H9 (cell line): Measurements from ENCODE around the gene SNRNP48. TPM values are rescaled to one million over a fixed set of nuclear protein-coding genes. Genes with fewer than 3 reads are reported as not detected.

Source experiments
- DNase-seq: peaks from one replicate; pipeline ENCODE4 v3.0.0-alpha.2; 2017
- H2AFZ ChIP-seq: one replicate; pipeline ENCODE4 v1.6.1; 2013; ENCODE audit warnings: mild to moderate bottlenecking, low read length, control low read depth, moderate library complexity
- H2AK5ac ChIP-seq: 2 replicates; pipeline ENCODE4 v1.6.1; 2013; ENCODE audit warnings: low read length, control low read depth, mixed read lengths; ENCODE audit not compliant: insufficient read length
- H2BK120ac ChIP-seq: one replicate; pipeline ENCODE4 v1.6.1; 2013; ENCODE audit warnings: low read depth, mild to moderate bottlenecking, low read length, control low read depth, inconsistent platforms; ENCODE audit not compliant: poor library complexity, severe bottlenecking
- H2BK12ac ChIP-seq: 2 replicates; pipeline ENCODE4 v1.6.1; 2013; ENCODE audit warnings: low read length, control low read depth, mixed read lengths, low read depth; ENCODE audit not compliant: insufficient read length
- H2BK15ac ChIP-seq: 2 replicates; pipeline ENCODE4 v1.6.1; 2013; ENCODE audit warnings: low read depth, low read length, control low read depth
- H2BK20ac ChIP-seq: one replicate; pipeline ENCODE4 v1.6.1; 2013; ENCODE audit warnings: low read depth, mild to moderate bottlenecking, low read length, control low read depth, inconsistent platforms; ENCODE audit not compliant: poor library complexity, severe bottlenecking
- H2BK5ac ChIP-seq: 2 replicates; pipeline ENCODE4 v1.6.1; 2013; ENCODE audit warnings: low read length, control low read depth, mixed read lengths; ENCODE audit not compliant: insufficient read length
- H3K14ac ChIP-seq: 2 replicates; pipeline ENCODE4 v1.6.1; 2013; ENCODE audit warnings: low read length, control low read depth; ENCODE audit not compliant: insufficient read depth
- H3K18ac ChIP-seq: 2 replicates; pipeline ENCODE4 v1.6.1; 2013; ENCODE audit warnings: low read depth, mild to moderate bottlenecking, mixed read lengths, low read length, control low read depth; ENCODE audit not compliant: insufficient read length
- H3K23ac ChIP-seq: 2 replicates; pipeline ENCODE4 v1.6.1; 2013; ENCODE audit warnings: low read length, control low read depth, mixed read lengths, low read depth; ENCODE audit not compliant: insufficient read length
- H3K23me2 ChIP-seq: 2 replicates; pipeline ENCODE4 v1.6.1; 2013; ENCODE audit warnings: low read depth, mild to moderate bottlenecking, mixed read lengths, low read length, control low read depth; ENCODE audit not compliant: insufficient read length, poor library complexity, severe bottlenecking
- H3K27ac ChIP-seq: 2 replicates; pipeline ENCODE4 v1.5.1; 2013; ENCODE audit warnings: low read length, control low read depth, mixed read lengths, low read depth; ENCODE audit not compliant: insufficient read length
- H3K27me3 ChIP-seq: 2 replicates; pipeline ENCODE4 v1.6.1; 2013; ENCODE audit warnings: low read length, control low read depth, inconsistent platforms; ENCODE audit not compliant: insufficient read depth
- H3K4ac ChIP-seq: 2 replicates; pipeline ENCODE4 v1.6.1; 2013; ENCODE audit warnings: low read depth, mild to moderate bottlenecking, control low read depth, inconsistent platforms, low read length, moderate library complexity
- H3K4me1 ChIP-seq: 2 replicates; pipeline ENCODE4 v1.6.1; 2013; ENCODE audit warnings: low read length, control low read depth, inconsistent platforms; ENCODE audit not compliant: insufficient read depth
- H3K4me2 ChIP-seq: 2 replicates; pipeline ENCODE4 v1.6.1; 2013; ENCODE audit warnings: low read length, control low read depth, mixed read lengths; ENCODE audit not compliant: insufficient read length, insufficient read depth
- H3K56ac ChIP-seq: 2 replicates; pipeline ENCODE4 v1.6.1; 2013; ENCODE audit warnings: low read depth, mild to moderate bottlenecking, mixed read lengths, low read length, control low read depth; ENCODE audit not compliant: insufficient read length
- H3K79me1 ChIP-seq: 2 replicates; pipeline ENCODE4 v1.6.1; 2013; ENCODE audit warnings: low read depth, mild to moderate bottlenecking, moderate library complexity, low read length, control low read depth, inconsistent platforms; ENCODE audit not compliant: insufficient read depth, poor library complexity, severe bottlenecking
- H3K79me2 ChIP-seq: 2 replicates; pipeline ENCODE4 v1.6.1; 2013; ENCODE audit warnings: low read length, control low read depth, inconsistent platforms; ENCODE audit not compliant: insufficient read depth
- H3K9ac ChIP-seq: 2 replicates; pipeline ENCODE4 v1.6.1; 2013; ENCODE audit warnings: low read length, control low read depth, mixed read lengths; ENCODE audit not compliant: insufficient read length; ENCODE audit errors: extremely low read depth
- H3K9me3 ChIP-seq: one replicate; pipeline ENCODE4 v1.6.1; 2013; ENCODE audit warnings: low read depth, low read length, inconsistent platforms; ENCODE audit not compliant: control insufficient read depth
- H3T11ph ChIP-seq: one replicate; pipeline ENCODE4 v1.6.1; 2013; ENCODE audit warnings: mild to moderate bottlenecking, low read length, control low read depth, inconsistent platforms
- H4K20me1 ChIP-seq: one replicate; pipeline ENCODE4 v1.6.1; 2013; ENCODE audit not compliant: control insufficient read depth, insufficient read length, insufficient read depth
- H4K5ac ChIP-seq: 2 replicates; pipeline ENCODE4 v1.6.1; 2013; ENCODE audit warnings: low read depth, mild to moderate bottlenecking, mixed read lengths, low read length, control low read depth; ENCODE audit not compliant: insufficient read length
- H4K8ac ChIP-seq: replicated peaks from 2 replicates; pipeline ENCODE4 v1.6.1; 2013; ENCODE audit warnings: low read length, control low read depth, mixed read lengths, low read depth; ENCODE audit not compliant: insufficient read length
- H4K91ac ChIP-seq: 2 replicates; pipeline ENCODE4 v1.6.1; 2013; ENCODE audit warnings: low read depth, mild to moderate bottlenecking, moderate library complexity, mixed read lengths, low read length, control low read depth; ENCODE audit not compliant: insufficient read length
- H3K27ac Mint-ChIP-seq, 3 experiments: 2 replicates in 2 of 3; 3 replicates in 1 of 3; pipeline ENCODE4 v1.8.0; 2020 to 2021; ENCODE audit warnings: mixed read lengths in 3 of 3, mild to moderate bottlenecking in 1 of 3, moderate library complexity in 1 of 3
- H3K27me3 Mint-ChIP-seq: 2 replicates; pipeline ENCODE4 v1.8.0; 2021; ENCODE audit warnings: low read depth, mild to moderate bottlenecking, moderate library complexity, mixed read lengths
- H3K36me3 Mint-ChIP-seq, 3 experiments: 2 replicates in 2 of 3; 3 replicates in 1 of 3; pipeline ENCODE4 v1.8.0; 2020 to 2021; ENCODE audit warnings: low read depth in 3 of 3, mixed read lengths in 3 of 3; ENCODE audit not compliant: insufficient read depth in 1 of 3
- H3K4me1 Mint-ChIP-seq, 2 experiments: 2 replicates each; pipeline ENCODE4 v1.8.0; 2020; ENCODE audit warnings: mixed read lengths in 2 of 2
- H3K4me3 Mint-ChIP-seq, 2 experiments: 2 replicates in 1 of 2; 3 replicates in 1 of 2; pipeline ENCODE4 v1.8.0; 2020 to 2021; ENCODE audit warnings: mild to moderate bottlenecking in 2 of 2, mixed read lengths in 2 of 2, moderate library complexity in 1 of 2
- H3K9me3 Mint-ChIP-seq, 2 experiments: 2 replicates in 1 of 2; 3 replicates in 1 of 2; pipeline ENCODE4 v1.8.0; 2020; ENCODE audit warnings: mild to moderate bottlenecking in 2 of 2, mixed read lengths in 2 of 2, moderate library complexity in 1 of 2
- WGBS: extraction: QIAGEN DNeasy Blood & Tissue Kit; methylation state at CpG from one replicate; pipeline ENCODE4 v1.1.7; 2013; ENCODE audit warnings: missing lambda C conversion rate, low lambda C conversion rate, mixed read lengths; ENCODE audit not compliant: insufficient read length; ENCODE audit errors: extremely low coverage; 5-methylcytosine and 5-hydroxymethylcytosine counted together
- total RNA-seq: library from RNA; stranded (reverse); gene quantifications from 2 replicates; pipeline ENCODE4 v1.2.1, GENCODE V29; 2021
- TF ChIP-seq, protein P1 (sequence below): fragments of 200-600 bp; sonication (generic); conservative IDR thresholded peaks from 3 replicates; pipeline ENCODE4 v1.8.0; 2021; ENCODE audit warnings: antibody characterized with exemption, mild to moderate bottlenecking

Gene SNRNP48
- total RNA-seq, 1 experiment from 2014 or later: 16.9 TPM

DNA sequence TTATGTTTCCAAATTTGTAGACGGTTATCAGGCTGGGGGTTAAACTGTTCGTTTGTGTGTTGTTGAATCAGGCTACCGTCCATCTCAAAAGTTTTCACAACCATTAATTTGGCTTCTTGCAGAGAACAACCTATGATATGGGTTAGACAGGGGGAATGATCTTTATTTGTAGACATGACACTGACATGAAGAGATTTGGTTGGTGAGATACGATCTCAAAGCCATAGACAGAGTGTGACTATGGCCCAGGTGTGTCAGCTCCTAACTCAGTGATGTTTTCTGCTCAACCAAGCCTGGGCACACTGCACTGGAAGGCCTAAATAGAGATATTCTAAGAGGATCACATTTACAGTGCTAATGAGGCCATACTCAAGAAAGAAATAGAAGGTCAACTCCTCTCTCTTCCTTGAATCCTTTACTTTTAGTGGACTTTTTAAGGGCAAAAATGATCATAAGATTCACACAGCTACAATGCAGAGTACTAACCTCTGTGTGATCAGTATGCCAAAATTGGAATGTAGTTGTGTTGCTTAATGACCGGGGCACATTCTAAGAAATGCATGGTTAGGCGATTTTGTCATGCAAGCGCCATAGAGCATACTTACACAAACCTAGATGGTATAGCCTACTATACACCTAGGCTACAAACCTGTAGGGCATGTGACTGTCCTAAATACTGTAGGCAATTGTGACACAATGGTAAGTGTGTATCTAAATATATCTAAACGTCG, 17.6 kb upstream of the SNRNP48 start:
- H3T11ph ChIP-seq: no peak overlapping the region
- no peak overlapping the region for H4K5ac ChIP-seq
- H4K20me1 ChIP-seq: no peaks in the 10 kb centered on the region
- H2BK120ac ChIP-seq: no peak overlapping the region
- no peak overlapping the region for H3K27ac ChIP-seq
- Mint-ChIP-seq H3K27me3 (no peaks in the 10 kb centered on the region), H3K4me3 (no peak overlapping the region), H3K9me3 (no peaks in the 10 kb centered on the region), H3K27ac (no peak overlapping the region), H3K36me3 (peaks cover 23 to 83% (median 67%) of the 10 kb centered on the region in 3 experiments; a peak in 6 of 7 replicates), H3K4me1 (no peaks in the 10 kb centered on the region)
- no peak overlapping the region for H3K56ac ChIP-seq
- WGBS: no CpG with 5 or more reads among the region's 9 CpGs
- no peak overlapping the region for H3K9ac ChIP-seq
- H2AFZ ChIP-seq: no peak overlapping the region
- H4K91ac ChIP-seq: no peak overlapping the region
- no peaks in the 10 kb centered on the region for H3K79me1 ChIP-seq
- H2BK20ac ChIP-seq: no peak overlapping the region
- DNase-seq: no peak
- no peaks in the 10 kb centered on the region for H3K27me3 ChIP-seq
- no peak overlapping the region for H2BK5ac ChIP-seq
- H3K9me3 ChIP-seq: no peaks in the 10 kb centered on the region
- H3K4me2 ChIP-seq: no peak overlapping the region
- no peaks in the 10 kb centered on the region for H3K79me2 ChIP-seq
- no peak overlapping the region for H4K8ac ChIP-seq
- no peak overlapping the region for H3K14ac ChIP-seq
- H2AK5ac ChIP-seq: no peak overlapping the region
- no peak overlapping the region for H3K4ac ChIP-seq
- H2BK12ac ChIP-seq: no peak overlapping the region
- no peaks in the 10 kb centered on the region for H3K23me2 ChIP-seq
- H3K4me1 ChIP-seq: no peaks in the 10 kb centered on the region
- no peak overlapping the region for H2BK15ac ChIP-seq
- no peak overlapping the region for H3K23ac ChIP-seq
- no peak overlapping the region for H3K18ac ChIP-seq
- TF ChIP-seq, protein P1, sequence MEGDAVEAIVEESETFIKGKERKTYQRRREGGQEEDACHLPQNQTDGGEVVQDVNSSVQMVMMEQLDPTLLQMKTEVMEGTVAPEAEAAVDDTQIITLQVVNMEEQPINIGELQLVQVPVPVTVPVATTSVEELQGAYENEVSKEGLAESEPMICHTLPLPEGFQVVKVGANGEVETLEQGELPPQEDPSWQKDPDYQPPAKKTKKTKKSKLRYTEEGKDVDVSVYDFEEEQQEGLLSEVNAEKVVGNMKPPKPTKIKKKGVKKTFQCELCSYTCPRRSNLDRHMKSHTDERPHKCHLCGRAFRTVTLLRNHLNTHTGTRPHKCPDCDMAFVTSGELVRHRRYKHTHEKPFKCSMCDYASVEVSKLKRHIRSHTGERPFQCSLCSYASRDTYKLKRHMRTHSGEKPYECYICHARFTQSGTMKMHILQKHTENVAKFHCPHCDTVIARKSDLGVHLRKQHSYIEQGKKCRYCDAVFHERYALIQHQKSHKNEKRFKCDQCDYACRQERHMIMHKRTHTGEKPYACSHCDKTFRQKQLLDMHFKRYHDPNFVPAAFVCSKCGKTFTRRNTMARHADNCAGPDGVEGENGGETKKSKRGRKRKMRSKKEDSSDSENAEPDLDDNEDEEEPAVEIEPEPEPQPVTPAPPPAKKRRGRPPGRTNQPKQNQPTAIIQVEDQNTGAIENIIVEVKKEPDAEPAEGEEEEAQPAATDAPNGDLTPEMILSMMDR: no peak
